H54 (cell line): ENCODE data around the gene TMEM132E.

Source experiments
- DNase-seq: peaks from one replicate; pipeline ENCODE4 v3.0.0; 2011; ENCODE audit warnings: low spot score, mixed read lengths; ENCODE audit not compliant: insufficient read length
- FAIRE-seq: peaks from 3 replicates; lab custom pipeline; 2011; peaks lifted over from hg19 to GRCh38; lab: Jason Lieb, UNC
- POLR2A ChIP-seq: IDR thresholded peaks from 2 replicates; pipeline ENCODE4 v1.6.1; 2011; ENCODE audit warnings: low read depth, mild to moderate bottlenecking, low read length

The TMEM132E gene

DNA sequence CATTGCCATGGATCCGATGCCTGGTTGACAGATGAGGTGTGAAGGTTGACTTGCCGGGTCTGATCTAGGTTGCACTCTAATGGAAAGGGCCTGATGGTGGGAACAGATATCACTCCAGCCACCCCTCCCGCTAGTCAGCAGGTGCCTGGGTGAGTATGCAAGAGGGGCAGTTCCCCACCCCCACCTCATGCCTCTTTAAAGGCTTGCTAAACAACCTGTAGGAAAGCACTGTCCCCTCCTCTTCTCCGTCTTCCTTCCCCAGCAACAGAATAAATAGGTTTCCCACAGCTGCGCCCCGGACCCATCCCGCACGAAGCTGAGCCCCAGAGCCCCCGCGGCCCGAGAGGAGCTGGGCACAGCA, 746 bp upstream of the TMEM132E start:
- FAIRE-seq: no peak
- no peak for TF ChIP-seq POLR2A

DNA sequence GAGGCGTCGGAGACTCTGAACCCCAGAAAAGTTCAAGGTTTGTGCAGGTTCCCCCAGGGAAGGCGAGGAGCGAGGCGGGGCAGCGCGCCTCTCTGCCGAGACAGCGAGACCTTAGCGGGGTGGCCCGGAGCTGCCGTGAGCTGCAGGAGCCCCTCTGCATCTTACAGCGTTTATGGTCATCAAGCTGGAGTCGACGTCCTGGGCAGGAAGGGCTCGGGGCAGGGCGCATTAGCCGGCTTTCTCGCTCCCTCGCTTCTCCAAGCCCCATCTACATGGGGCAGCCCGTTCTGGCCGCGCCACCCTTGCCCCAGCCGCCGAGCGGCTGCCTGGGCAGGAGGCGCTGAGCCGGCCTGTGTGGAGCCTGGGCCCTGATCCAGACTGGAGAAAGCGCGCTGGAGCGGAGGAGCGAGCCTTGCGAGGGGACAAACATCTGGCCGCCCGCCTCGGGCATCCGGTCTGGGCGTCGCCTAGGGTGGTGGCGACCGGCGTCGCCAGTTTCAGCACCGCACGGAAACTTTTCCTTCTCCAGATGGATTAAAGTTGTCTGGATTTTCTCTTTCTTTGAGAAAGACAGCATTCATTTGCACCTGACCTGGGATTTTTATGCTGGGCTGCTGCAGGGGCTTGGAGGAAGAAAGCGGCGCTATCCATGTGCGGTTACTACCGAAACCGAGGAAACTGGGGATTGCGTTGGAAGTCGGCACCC, 750 bp downstream of the TMEM132E start:
- FAIRE-seq: no peak
- DNase-seq: no peak
- TF ChIP-seq POLR2A: no peak

More for the DNA sequence above, 746 bp upstream of the TMEM132E start:
- no peak for DNase-seq

DNA sequence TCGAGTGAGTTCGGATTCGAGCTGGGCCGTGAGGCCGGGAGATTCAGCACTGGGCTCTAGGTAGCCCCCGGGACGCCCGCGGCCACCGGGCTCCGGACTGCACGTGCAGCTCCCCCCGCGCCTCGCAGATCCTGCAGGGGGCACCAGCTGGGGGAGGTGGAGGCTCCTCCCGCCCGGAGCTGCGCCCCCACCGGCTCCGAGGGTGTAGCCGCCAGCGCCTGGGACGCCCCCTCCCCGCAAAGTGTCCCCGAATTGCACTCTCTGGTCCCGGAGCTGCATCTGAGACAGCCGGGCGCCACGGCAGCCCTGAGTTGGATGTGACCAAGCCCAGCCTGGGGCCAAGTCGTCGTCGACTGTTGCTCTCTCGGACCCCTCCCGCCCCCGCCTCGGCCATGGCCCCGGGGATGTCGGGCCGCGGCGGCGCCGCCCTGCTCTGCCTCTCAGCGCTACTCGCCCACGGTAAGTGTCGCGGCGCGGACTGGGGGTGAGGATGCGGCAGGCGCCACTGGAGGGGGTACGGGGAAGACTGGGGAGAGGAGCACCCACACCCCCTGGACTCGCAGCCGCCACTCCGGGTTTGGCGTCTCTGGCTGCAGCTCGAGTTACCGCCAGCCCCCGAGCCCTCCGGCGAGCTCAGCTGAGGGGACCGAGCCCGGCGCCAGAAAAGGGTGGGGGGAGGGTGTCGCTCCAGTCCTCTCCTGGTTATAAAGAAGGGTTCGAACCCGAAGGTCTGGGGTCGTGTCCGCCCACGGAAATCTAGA, 1.5 kb downstream of the TMEM132E start:
- no peak for TF ChIP-seq POLR2A
- FAIRE-seq: no peak
- DNase-seq: no peak

DNA sequence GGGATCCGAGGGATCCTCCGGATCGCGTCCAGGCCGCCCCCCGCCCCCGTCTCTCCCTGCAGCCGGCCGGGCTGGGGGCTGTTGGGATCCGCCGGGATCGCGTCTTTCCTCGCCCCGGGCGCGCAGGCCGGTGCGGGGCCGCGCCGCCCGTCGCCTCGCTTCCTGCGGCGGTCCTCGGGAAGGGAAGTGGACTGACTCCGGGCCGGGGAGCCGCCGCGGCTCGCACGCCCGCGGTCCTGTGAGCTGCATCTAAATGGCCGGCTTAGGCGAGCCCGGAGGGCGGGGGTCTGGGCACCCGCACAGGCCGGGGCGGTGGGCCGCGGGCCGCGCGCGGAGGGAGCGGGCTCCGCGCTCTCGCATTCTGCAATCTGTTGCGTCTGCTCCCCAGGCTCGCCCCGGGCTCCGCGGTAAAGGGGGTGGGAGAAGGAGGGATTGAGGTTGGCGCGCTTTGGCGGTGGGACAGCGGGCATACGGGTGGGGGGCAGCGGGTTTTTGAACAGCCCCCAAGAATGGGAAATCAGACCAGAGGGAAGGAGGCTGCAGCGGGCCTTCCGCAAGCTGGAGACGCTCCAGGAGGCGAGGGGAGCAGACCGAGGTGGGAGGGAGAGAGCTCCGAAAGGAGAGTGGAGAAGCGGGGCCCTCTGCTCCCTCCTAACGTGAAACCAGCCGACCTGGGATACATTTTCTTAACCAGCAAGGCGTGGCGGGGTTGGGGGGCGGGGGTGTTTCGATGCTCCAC, 2.2 kb downstream of the TMEM132E start:
- DNase-seq (no peak), FAIRE-seq (no peak)
- no peak for TF ChIP-seq POLR2A

DNA sequence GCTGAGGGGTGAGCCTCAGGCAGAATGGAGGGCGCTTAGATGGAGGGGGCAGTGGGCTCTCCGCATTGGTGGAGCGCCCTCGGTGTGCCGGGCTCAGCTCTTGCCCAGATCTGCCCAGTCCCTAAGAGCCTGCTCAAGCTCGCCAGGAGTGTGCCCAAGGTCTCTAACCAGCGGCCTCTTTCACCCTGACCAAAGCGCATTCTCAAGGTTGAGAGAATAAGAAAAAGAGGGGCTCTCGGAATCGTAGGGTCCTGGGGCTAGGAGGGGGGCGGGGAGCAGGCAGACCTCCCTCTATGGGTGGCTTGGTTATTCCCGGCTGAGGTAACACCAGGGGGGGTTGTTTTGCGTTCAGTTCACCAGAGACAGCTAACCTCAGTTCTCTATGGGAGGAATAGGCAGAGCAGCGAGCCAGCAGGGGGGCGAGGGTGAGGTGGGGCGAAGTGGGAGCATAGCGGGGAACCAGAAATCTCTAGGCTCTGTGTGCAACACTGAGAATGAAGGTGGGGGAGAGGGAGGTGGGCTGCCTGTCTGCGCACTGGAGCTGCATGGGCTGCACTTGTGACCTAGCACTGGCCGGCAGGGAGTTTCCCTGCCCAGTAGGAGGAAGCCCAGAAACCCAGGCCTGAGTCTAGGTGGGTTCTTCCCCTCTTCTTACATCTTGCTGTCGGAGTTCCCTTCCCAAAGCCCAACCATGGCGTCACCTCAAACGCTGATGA, 3.0 kb downstream of the TMEM132E start:
- FAIRE-seq (no peak), DNase-seq (no peak)
- no peak for TF ChIP-seq POLR2A

DNA sequence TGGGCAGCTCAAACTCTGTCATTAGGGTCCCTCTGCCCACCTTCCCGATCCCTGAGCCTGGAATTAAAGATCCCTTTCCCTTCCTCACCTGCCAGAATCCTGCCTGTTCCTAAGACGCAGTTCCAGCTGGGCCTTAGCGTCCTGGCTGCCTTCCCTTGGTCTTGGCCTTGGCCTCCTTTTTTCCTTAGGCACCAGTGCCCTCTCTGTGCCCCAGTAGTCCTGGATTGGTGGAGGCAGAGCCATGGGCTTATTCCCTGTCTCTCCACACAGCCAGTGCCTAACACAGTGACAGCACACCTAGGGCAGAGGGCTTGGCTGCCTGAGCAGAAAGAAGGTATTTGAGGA, 3.5 kb downstream of the TMEM132E start:
- TF ChIP-seq POLR2A: no peak
- FAIRE-seq (no peak), DNase-seq (no peak)

DNA sequence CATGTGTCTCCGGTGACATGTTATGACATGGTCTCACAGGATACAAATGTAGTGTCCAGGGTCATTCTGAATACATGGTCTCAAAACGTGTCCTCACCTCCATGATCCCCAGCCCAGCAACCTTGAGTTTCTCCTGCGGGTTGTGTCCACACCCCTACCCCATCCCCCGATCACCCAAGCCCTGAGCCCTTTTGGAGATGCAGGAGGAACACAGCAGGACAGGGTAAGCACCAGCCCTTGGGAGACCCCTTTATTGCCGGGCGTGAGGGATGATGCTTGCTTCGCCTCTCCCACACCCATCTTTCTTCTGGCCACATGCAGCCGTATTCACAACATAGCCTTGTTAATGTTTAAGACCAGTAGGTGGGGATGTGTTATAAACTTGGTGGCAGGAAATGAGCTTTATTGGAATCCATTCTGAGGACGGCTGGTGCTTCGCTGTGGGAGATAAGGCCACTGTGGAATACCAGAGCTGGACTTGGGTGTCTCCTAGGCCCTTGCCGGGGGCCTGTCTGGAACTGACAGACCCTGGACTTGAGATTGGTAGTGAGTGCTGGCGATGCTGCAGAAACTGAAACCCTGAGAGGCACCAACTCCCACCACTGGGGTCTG, 5.5 kb downstream of the TMEM132E start:
- no peak for FAIRE-seq
- no peak for TF ChIP-seq POLR2A
- peak; percentile 28 for DNase-seq

DNA sequence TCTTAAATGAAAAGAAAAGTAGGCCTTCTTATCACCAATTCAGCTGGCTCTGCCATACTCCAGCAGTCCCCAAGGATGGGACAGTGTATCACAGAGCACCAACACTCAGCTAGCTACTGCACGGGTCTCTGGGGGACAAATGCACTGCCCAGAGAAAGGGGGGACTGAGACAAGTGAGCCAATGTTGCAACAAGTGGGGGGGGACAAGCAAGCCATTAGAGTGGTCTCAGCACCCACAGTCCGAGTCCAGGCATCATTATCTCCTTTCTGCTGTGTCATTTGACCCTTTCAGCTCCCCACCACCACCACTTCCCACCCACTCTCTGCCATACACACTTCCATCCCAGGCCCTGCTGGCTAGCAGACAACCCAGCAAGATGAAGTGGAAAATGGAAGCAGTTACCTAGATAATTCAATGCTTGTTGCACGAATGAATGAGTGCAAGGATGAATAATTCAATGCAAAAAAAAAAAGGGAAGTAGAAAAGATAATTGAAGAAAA, 7.0 kb downstream of the TMEM132E start:
- DNase-seq (no peak), FAIRE-seq (no peak)
- no peak for TF ChIP-seq POLR2A

DNA sequence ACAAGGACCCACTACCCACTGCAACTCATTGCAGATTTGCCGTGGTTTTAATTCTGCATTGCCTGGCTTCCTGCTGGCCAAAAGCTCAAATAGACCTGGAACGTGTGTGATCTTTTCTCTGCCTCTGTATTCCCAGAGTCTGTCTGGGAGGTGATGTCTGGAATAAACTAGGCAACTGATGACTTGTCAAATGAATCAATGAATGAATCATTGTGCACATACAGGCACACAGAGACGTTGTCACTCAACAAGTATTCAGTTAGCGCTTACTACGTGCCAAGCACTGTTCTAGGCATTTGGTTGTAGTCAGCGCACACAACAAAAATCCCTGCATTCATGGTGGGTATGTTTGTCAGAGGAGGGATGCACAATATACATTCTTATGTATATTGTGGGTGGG, 8.9 kb downstream of the TMEM132E start:
- DNase-seq (no peak), FAIRE-seq (no peak)
- no peak for TF ChIP-seq POLR2A

DNA sequence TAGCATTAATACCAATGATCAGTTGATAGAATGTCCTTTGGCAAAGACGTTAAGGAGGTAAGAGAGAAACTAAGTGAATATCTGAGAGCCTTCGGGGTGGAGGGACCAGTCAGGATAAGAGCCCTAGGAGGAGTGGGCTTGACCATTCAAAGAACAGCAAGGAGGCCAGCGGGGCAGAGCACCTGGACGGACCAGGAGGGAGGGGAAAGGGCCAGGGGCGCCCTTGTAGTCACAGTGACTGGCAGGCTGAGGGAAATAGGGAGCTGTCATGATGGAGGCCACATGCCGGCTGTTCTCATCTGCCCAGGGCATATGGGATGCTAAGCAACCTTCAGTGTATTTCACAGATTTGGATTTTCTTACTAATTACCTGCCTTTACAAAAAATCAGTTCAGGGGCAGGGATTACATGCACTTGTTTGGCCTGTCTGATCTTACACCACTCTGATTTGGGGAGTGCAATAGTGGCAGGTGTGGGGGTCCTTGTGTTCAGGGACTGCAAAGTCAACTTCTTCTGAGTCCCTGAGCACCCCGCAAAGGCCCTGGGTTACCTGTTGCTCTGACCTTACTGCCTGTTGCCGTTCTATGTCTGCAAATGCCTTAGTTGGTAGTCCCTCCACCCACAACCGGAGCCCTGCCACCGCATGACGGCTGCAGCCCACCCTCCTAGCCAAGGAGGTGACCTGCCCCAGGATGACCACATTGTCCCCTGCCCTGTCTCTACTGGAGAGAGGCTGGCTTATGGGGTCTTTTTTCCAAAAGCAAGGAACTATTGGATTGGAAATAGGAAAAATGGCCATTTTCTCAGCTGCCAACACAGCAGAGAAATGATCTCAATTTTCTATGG, 10.0 kb downstream of the TMEM132E start:
- FAIRE-seq (no peak), DNase-seq (no peak)
- no peak for TF ChIP-seq POLR2A

DNA sequence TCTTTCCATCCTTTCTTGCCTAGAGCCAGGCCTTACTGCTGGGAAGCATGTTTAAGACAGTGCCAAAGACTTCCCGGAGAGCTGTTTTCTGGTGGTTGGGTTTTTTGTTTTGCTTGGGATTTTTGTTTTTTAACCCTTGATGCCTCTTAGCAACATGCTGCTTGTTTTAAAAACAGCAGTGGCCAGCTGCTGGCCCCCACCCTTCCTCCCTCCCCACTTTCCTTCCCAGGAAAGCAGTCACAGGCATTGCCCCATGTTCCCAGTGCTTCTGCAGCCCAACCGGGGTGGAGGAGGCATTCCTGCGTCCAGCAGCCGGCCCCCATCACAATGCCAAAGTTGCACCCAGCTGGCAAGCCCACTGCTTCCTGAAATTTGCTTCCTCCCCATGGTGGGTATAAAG, 12.6 kb downstream of the TMEM132E start:
- FAIRE-seq: no peak
- no peak for TF ChIP-seq POLR2A
- no peak for DNase-seq

DNA sequence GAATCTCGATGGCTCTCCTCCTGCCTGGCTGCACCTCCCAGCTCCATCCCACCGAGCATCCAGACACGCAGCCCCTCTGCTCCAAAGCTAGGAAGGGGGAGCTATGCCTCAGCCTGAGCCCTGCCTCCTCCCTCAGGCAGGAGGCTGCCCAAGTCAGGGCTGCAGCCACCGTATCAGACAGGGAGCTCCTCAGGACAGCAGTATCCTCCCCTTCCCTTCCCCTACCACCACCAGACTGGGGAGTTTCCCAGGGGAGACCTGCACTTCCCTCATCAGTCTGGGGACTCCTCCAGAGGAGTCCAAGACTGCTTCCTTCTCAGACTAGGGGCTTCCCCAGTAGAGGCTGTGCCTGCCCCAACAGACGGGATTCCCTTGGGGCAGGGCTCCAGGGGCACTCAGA, 17.5 kb downstream of the TMEM132E start:
- FAIRE-seq (no peak), DNase-seq (no peak)
- no peak for TF ChIP-seq POLR2A
